Transverse colon (tissue), 4 donors: ENCODE results near the gene IQGAP1. TPM values are rescaled to one million over a fixed set of nuclear protein-coding genes. Genes with fewer than 3 reads are reported as not detected.

Source experiments
- DNase-seq: peaks from one replicate; pipeline ENCODE4 v3.0.0-alpha.2; 2019
- H3K27ac ChIP-seq, 4 donors: fragments of 200-600 bp; sonication (generic); 2 replicates each; pipeline ENCODE4 v1.5.1; 2016 to 2018; ENCODE audit warnings: inconsistent platforms in 4 of 4
- H3K27me3 ChIP-seq: fragments of 200-600 bp; sonication (generic); 2 replicates; pipeline ENCODE4 v1.5.1; 2017; ENCODE audit warnings: inconsistent platforms
- H3K36me3 ChIP-seq, 4 donors: fragments of 200-600 bp; sonication (generic); 2 replicates each; pipeline ENCODE4 v1.5.1; 2017 to 2019; ENCODE audit warnings: inconsistent platforms in 4 of 4
- H3K4me1 ChIP-seq, 4 donors: fragments of 200-600 bp; sonication (generic); 2 replicates each; pipeline ENCODE4 v1.5.1; 2017 to 2020; ENCODE audit warnings: inconsistent platforms in 4 of 4
- H3K4me3 ChIP-seq, 4 donors: fragments of 200-600 bp; sonication (generic); 1 replicate in 1 of 4; 2 replicates in 3 of 4; pipeline versions ENCODE4 v1.5.1 to v1.6.1; 2017 to 2019; ENCODE audit warnings: inconsistent platforms in 4 of 4
- H3K9me3 ChIP-seq, 2 donors: fragments of 200-600 bp; sonication (generic); 2 replicates each; pipeline ENCODE4 v1.5.1; 2017 to 2019; ENCODE audit warnings: inconsistent platforms in 2 of 2
- EP300 ChIP-seq: sonication (generic); formaldehyde crosslinking; IDR thresholded peaks from one replicate; pipeline ENCODE4 v1.6.1; 2017; ENCODE audit warnings: antibody characterized with exemption, low read depth
- POLR2A ChIP-seq: fragments of 450-650 bp; IDR thresholded peaks from one replicate; pipeline ENCODE4 v1.6.1; 2016; ENCODE audit warnings: antibody characterized with exemption, mild to moderate bottlenecking, moderate library complexity
- POLR2AphosphoS5 ChIP-seq, 3 donors: sonication (generic); formaldehyde crosslinking; IDR thresholded peaks; one replicate each; pipeline ENCODE4 v1.6.1; 2016; ENCODE audit warnings: antibody characterized with exemption in 3 of 3
- WGBS, 2 donors: methylation state at CpG; one replicate each; pipeline ENCODE4 v1.1.5; 2018; ENCODE audit warnings: low coverage in 1 of 2; 5-methylcytosine and 5-hydroxymethylcytosine counted together
- in situ Hi-C, 4 donors: fragments of 200-750 bp; cut with MboI; loops; one replicate each; pipeline versions ENCODE4 v1.15.0 to v1.15.1; 2017; ENCODE audit warnings: low sequenced_read_pairs in 3 of 4, low pct_ligation_motif_present in 1 of 4, low pct_unique_long_range_greater_than_20kb in 1 of 4
- intact Hi-C: fragments of 100-400 bp; cut with DNase I; formaldehyde crosslinking; loops from one replicate; pipeline ENCODE4 v1.15.1; 2023; ENCODE audit warnings: low total_unique reads
- total RNA-seq, 4 donors: library from RNA; depleted of rRNA; stranded (reverse); fragments of >200 nt; gene quantifications; one replicate each; pipeline ENCODE4 v1.1.0, GENCODE V29; 2016
- TF ChIP-seq, protein P1 (sequence below), 5 experiments: fragments of 200-600 bp in 3 of 5; fragments of 450-650 bp in 2 of 5; sonication (generic) in 3 of 5; IDR thresholded peaks; 1 replicate in 2 of 5; 2 replicates in 3 of 5; pipeline ENCODE4 v1.5.1; 2016 to 2017; ENCODE audit warnings: antibody characterized with exemption in 5 of 5, inconsistent platforms in 3 of 5, mild to moderate bottlenecking in 2 of 5, moderate library complexity in 1 of 5

IQGAP1 gene
- total RNA-seq, 4 donors from 2014 or later = 82.8 to 354 (median 282) TPM

DNA sequence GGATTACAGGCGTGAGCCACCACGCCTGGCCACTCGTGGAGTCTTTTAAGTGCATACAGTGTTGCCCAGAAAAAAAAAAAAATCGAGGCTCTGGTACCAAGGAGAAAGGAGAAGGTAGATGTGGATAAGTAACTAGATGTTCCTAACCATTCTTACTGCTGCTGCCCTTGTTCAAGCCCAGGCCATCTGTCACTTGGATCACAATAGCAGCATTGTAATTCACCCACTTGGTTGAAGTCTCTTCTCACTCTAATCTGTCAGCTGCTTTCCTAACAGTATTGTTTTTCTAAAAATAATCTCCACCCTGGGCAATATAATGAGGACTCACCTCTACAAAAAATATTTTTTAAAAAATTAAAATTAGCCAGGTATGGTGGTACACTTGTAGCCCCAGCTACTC lies 83.7 kb downstream of the IQGAP1 start:
- TF ChIP-seq, protein P1, sequence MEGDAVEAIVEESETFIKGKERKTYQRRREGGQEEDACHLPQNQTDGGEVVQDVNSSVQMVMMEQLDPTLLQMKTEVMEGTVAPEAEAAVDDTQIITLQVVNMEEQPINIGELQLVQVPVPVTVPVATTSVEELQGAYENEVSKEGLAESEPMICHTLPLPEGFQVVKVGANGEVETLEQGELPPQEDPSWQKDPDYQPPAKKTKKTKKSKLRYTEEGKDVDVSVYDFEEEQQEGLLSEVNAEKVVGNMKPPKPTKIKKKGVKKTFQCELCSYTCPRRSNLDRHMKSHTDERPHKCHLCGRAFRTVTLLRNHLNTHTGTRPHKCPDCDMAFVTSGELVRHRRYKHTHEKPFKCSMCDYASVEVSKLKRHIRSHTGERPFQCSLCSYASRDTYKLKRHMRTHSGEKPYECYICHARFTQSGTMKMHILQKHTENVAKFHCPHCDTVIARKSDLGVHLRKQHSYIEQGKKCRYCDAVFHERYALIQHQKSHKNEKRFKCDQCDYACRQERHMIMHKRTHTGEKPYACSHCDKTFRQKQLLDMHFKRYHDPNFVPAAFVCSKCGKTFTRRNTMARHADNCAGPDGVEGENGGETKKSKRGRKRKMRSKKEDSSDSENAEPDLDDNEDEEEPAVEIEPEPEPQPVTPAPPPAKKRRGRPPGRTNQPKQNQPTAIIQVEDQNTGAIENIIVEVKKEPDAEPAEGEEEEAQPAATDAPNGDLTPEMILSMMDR (IDR thresholded peaks at IDR 0.05) = no peak
- TF ChIP-seq EP300 (no peak), POLR2AphosphoS5 (IDR thresholded peaks at IDR 0.05) (no peak), POLR2A (no peak)
- no peak overlapping the region for H3K4me3 ChIP-seq
- H3K36me3 ChIP-seq = peaks cover 0 to 79% (median 39%) of the 10 kb centered on the region in 4 donors
- in situ Hi-C loops = loop anchor here (10.0 kb wide), 2 partner anchors 137 to 147 kb away; no protein-coding TSS in a partner anchor
- 83 to 89% methylated on average over 1 to 4 of the region's 4 CpGs for WGBS, 2 donors
- no peaks in the 10 kb centered on the region for H3K27me3 ChIP-seq
- no peaks in the 10 kb centered on the region for H3K4me1 ChIP-seq
- no peak overlapping the region for H3K27ac ChIP-seq
- intact Hi-C loops = no loop called here
- no peak for DNase-seq
- no peaks in the 10 kb centered on the region for H3K9me3 ChIP-seq

DNA sequence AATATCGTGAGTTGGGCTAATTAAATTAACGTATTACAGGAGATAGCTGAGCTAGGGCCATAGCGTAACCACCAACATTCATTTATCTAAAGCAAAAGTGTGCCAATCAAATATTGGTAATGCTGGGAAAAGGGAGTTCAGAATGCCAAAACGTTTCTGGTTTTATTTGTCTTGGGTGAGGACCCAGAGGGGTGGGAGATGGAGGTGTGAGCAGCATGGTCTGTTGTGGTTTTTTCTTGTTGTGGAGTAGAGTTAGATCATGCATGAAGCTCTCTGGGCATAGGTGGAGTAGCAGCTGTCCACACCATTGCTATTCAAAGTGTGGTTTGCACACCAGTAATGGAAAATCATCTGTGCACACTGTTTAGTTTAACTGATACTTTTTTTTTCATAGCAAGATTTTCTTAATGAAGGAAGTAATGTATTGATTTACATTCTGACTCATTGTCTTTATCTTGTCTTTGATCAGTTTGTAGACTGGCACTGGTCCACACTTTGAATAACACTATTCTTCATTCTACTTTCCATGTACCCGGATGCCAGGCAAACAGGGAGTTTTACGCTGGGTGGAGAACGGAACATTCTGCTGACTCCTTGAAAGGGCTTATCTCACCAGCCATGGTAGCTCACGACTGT lies 90.9 kb downstream of the IQGAP1 start:
- in situ Hi-C loops = loop anchor here (10.0 kb wide), 2 partner anchors 144 to 154 kb away; no protein-coding TSS in a partner anchor
- Histone ChIP-seq H3K9me3 (no peaks in the 10 kb centered on the region), H3K27ac (no peak overlapping the region), H3K4me1 (peaks cover 0 to 4% (median 0%) of the 10 kb centered on the region in 4 donors), H3K36me3 (peaks cover 0 to 65% (median 29%) of the 10 kb centered on the region in 4 donors), H3K4me3 (no peak overlapping the region), H3K27me3 (no peaks in the 10 kb centered on the region)
- TF ChIP-seq POLR2A = no peak
- no peak for TF ChIP-seq POLR2AphosphoS5 (IDR thresholded peaks at IDR 0.05)
- no peak for TF ChIP-seq EP300
- TF ChIP-seq, protein P1 (IDR thresholded peaks at IDR 0.05) = no peak
- DNase-seq = no peak
- intact Hi-C loops = no loop called here
- 51 to 61% methylated on average over 5 to 8 of the region's 8 CpGs for WGBS, 2 donors

DNA sequence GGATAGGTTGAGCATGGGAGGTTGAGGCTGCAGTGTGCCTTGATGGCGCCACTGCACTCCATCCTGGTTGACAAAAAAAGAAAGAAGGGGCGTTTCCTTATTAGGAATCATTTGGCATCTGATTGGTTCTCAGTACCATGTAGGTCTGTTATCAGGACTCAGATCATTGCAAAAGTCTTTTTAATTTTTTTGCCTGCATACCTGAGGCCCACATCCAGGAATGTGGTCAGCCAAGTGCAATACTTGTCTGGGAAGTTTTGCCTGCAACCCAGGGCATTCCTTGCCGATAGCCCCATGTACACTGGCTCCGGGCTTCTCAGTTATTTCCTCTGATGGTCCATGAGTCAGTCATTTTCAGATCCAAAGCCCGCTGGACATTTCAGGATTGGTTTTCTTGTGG lies 91.6 kb downstream of the IQGAP1 start:
- Histone ChIP-seq H3K9me3 (no peaks in the 10 kb centered on the region), H3K27me3 (no peaks in the 10 kb centered on the region), H3K4me1 (peaks cover 0 to 4% (median 0%) of the 10 kb centered on the region in 4 donors), H3K4me3 (no peak overlapping the region), H3K27ac (no peak overlapping the region), H3K36me3 (peaks cover 0 to 65% (median 29%) of the 10 kb centered on the region in 4 donors)
- intact Hi-C loops = no loop called here
- DNase-seq = no peak
- in situ Hi-C loops = loop anchor here (10.0 kb wide), 2 partner anchors 145 to 155 kb away; no protein-coding TSS in a partner anchor
- WGBS, 2 donors = 92 to 100% methylated on average over 2 to 5 of the region's 5 CpGs
- no peak for TF ChIP-seq POLR2A
- no peak for TF ChIP-seq POLR2AphosphoS5 (IDR thresholded peaks at IDR 0.05)
- TF ChIP-seq, protein P1 (IDR thresholded peaks at IDR 0.05) = no peak
- TF ChIP-seq EP300 = no peak

DNA sequence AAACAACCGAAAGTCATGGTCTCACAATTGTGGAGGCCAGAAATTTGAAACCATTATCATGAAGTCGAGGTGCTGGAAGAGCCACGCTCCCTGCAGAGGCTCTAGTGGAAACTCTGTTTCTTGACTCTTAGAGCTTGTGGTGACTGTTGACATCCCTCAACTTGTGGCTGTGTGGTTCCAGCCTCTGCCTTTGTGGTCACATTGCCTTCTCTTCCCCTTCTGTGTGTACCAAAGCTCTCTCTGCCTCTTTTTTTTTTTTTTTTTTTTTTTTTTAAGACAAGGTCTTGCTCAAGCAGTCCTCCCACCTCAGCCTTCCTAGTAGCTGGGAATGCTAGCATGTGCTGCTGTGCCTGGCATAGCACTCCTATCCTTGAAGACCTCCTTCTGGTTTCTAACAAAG lies 93.0 kb downstream of the IQGAP1 start:
- 83% methylated on average over 3 of the region's 3 CpGs; no CpG with 5 or more reads in 1 of the 2 donors for WGBS, 2 donors
- peak; percentile 21 for DNase-seq
- H3K27ac ChIP-seq = no peak overlapping the region
- peaks cover 0 to 67% (median 29%) of the 10 kb centered on the region in 4 donors for H3K36me3 ChIP-seq
- TF ChIP-seq, protein P1 (IDR thresholded peaks at IDR 0.05) = no peak
- no peak for TF ChIP-seq EP300
- no peak for TF ChIP-seq POLR2A
- TF ChIP-seq POLR2AphosphoS5 (IDR thresholded peaks at IDR 0.05) = no peak
- H3K27me3 ChIP-seq = no peaks in the 10 kb centered on the region
- H3K4me1 ChIP-seq = peaks cover 0 to 4% (median 0%) of the 10 kb centered on the region in 4 donors
- H3K9me3 ChIP-seq = no peaks in the 10 kb centered on the region
- H3K4me3 ChIP-seq = no peak overlapping the region
- in situ Hi-C loops = no loop called here
- intact Hi-C loops = no loop called here
